Thyroid gland (tissue), 4 donors: ENCODE results near the gene EFNA4.

ENCODE experiments used
- POLR2A ChIP-seq, 2 donors: fragments of 450-650 bp; IDR thresholded peaks; one replicate each; pipeline ENCODE4 v1.6.1; 2017; ENCODE audit warnings: antibody characterized with exemption in 2 of 2, mild to moderate bottlenecking in 2 of 2, moderate library complexity in 1 of 2
- TF ChIP-seq, protein P1 (sequence below), 6 experiments: fragments of 200-600 bp in 3 of 6; fragments of 450-650 bp in 3 of 6; sonication (generic) in 3 of 6; IDR thresholded peaks; one replicate each; pipeline ENCODE4 v1.5.1; 2016 to 2019; ENCODE audit warnings: antibody characterized with exemption in 6 of 6, mild to moderate bottlenecking in 2 of 6, inconsistent platforms in 1 of 6, moderate library complexity in 1 of 6

DNA sequence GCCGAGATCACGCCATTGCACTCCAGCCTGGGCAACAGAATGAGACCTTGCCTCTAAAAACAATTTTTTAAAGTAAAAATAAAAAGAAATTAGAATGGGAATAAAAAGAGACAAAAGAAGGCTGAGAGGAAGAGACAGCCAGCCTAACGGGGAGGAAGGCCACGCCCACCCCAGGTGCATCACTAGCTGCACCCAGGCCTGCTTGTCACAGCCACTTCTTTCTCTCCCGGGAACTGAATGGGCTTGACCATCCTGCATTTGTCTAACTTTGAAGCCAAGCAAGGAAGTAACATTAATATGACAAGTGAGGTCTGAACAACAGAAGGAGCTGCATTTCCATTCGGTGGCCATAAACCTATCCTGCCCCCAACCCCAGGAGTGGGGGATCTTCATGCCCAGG lies 43.3 kb downstream of the EFNA4 start:
- TF ChIP-seq, protein P1, sequence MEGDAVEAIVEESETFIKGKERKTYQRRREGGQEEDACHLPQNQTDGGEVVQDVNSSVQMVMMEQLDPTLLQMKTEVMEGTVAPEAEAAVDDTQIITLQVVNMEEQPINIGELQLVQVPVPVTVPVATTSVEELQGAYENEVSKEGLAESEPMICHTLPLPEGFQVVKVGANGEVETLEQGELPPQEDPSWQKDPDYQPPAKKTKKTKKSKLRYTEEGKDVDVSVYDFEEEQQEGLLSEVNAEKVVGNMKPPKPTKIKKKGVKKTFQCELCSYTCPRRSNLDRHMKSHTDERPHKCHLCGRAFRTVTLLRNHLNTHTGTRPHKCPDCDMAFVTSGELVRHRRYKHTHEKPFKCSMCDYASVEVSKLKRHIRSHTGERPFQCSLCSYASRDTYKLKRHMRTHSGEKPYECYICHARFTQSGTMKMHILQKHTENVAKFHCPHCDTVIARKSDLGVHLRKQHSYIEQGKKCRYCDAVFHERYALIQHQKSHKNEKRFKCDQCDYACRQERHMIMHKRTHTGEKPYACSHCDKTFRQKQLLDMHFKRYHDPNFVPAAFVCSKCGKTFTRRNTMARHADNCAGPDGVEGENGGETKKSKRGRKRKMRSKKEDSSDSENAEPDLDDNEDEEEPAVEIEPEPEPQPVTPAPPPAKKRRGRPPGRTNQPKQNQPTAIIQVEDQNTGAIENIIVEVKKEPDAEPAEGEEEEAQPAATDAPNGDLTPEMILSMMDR (IDR thresholded peaks at IDR 0.05) = no peak
- no peak for TF ChIP-seq POLR2A (IDR thresholded peaks at IDR 0.05)
